ENCODE data around the gene PCBD1. TPM values are rescaled to one million over a fixed set of nuclear protein-coding genes. Genes with fewer than 3 reads are reported as not detected.

Gene PCBD1
- total RNA-seq, 2 donors from 2014 or later = 87.4 to 121 TPM

- no peaks in the 10 kb centered on the region for H3K9me3 ChIP-seq
- H3K36me3 ChIP-seq = no peaks in the 10 kb centered on the region
- H3K27me3 ChIP-seq (replicated peaks; ENCODE audit: insufficient read depth) = no peaks in the 10 kb centered on the region
- no peak for DNase-seq (ENCODE audit: low spot score)
- no peaks in the 10 kb centered on the region for H3K4me1 ChIP-seq (replicated peaks)
- no peak overlapping the region for H3K27ac ChIP-seq
- TF ChIP-seq POLR2AphosphoS5 (IDR thresholded peaks at IDR 0.05) (no peak), POLR2A (IDR thresholded peaks at IDR 0.05) (no peak)
- TF ChIP-seq, protein P1, sequence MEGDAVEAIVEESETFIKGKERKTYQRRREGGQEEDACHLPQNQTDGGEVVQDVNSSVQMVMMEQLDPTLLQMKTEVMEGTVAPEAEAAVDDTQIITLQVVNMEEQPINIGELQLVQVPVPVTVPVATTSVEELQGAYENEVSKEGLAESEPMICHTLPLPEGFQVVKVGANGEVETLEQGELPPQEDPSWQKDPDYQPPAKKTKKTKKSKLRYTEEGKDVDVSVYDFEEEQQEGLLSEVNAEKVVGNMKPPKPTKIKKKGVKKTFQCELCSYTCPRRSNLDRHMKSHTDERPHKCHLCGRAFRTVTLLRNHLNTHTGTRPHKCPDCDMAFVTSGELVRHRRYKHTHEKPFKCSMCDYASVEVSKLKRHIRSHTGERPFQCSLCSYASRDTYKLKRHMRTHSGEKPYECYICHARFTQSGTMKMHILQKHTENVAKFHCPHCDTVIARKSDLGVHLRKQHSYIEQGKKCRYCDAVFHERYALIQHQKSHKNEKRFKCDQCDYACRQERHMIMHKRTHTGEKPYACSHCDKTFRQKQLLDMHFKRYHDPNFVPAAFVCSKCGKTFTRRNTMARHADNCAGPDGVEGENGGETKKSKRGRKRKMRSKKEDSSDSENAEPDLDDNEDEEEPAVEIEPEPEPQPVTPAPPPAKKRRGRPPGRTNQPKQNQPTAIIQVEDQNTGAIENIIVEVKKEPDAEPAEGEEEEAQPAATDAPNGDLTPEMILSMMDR (IDR thresholded peaks at IDR 0.05) = no peak
- intact Hi-C loops (cut with DNase I) = no loop called here
- WGBS = 86% methylated on average over 5 of the region's 5 CpGs
- H3K4me3 ChIP-seq = no peak overlapping the region
Measured at GRCh38 chr10:70917226-70917625, 28.9 kb upstream of the PCBD1 start.

- no peaks in the 10 kb centered on the region for H3K9me3 ChIP-seq
Measured at GRCh38 chr10:70916241-70916640, 27.9 kb upstream of the PCBD1 start.

DNA sequence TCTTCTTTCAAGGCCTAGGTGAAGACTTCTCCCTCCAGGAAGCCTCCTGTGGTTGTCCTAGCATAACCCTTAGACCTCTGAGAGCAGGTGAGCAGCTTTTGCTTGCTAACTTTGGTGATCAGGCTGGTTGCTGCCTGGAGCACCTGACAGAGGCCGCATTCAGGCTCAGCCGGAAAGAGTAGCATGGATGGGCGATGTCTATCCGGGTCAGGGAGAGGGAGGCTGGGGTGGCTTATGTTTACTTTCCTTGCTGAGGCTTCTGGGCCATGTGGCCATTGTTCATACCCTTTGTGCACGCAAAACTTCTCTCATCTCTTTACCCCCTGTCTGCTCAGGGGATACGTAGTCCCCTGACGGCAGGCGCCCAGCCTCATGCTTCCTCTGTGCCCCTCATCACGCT is 27.4 kb upstream of the PCBD1 start:
- Histone ChIP-seq H3K27ac (no peak overlapping the region), H3K27me3 (replicated peaks; ENCODE audit: insufficient read depth) (no peaks in the 10 kb centered on the region), H3K4me3 (no peak overlapping the region), H3K4me1 (replicated peaks) (no peaks in the 10 kb centered on the region), H3K9me3 (no peaks in the 10 kb centered on the region), H3K36me3 (no peaks in the 10 kb centered on the region)
- TF ChIP-seq POLR2AphosphoS5 (IDR thresholded peaks at IDR 0.05) (no peak), POLR2A (IDR thresholded peaks at IDR 0.05) (no peak)
- TF ChIP-seq, protein P1 (IDR thresholded peaks at IDR 0.05) = no peak
- DNase-seq (ENCODE audit: low spot score) = no peak
- intact Hi-C loops (cut with DNase I) = no loop called here
- 91% methylated on average over 9 of the region's 9 CpGs for WGBS

More at GRCh38 chr10:70916241-70916640, 27.9 kb upstream of the PCBD1 start:
- H3K27me3 ChIP-seq (replicated peaks; ENCODE audit: insufficient read depth) = no peaks in the 10 kb centered on the region
- H3K4me1 ChIP-seq (replicated peaks) = no peaks in the 10 kb centered on the region
- DNase-seq (ENCODE audit: low spot score) = no peak
- intact Hi-C loops (cut with DNase I) = no loop called here
- 92% methylated on average over 6 of the region's 6 CpGs for WGBS
- no peak overlapping the region for H3K27ac ChIP-seq
- no peak for TF ChIP-seq POLR2A (IDR thresholded peaks at IDR 0.05)
- no peak for TF ChIP-seq POLR2AphosphoS5 (IDR thresholded peaks at IDR 0.05)
- TF ChIP-seq, protein P1 (IDR thresholded peaks at IDR 0.05) = no peak
- H3K36me3 ChIP-seq = no peaks in the 10 kb centered on the region
- no peak overlapping the region for H3K4me3 ChIP-seq

DNA sequence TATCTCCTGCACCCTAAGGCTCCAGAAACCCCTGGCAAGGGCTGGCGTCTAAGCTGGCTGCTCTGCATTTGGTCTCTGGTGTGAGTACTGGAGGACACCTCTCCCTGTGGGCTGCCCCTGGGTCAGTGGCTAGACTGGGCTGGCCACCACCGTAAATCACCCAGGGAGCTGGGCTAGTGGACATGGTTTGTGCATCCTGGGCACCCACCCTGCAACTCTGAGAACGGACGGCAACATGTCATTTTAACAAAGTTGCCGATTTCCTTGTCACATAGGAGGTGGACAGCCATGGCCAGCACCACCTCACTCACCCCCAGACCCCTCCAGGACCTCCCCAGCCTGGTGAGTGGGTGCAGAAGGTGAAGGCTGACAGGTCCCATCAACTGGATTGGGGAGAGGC is 26.8 kb upstream of the PCBD1 start:
- Histone ChIP-seq H3K27ac (no peak overlapping the region), H3K36me3 (no peaks in the 10 kb centered on the region), H3K4me3 (no peak overlapping the region), H3K9me3 (no peaks in the 10 kb centered on the region), H3K4me1 (replicated peaks) (no peaks in the 10 kb centered on the region), H3K27me3 (replicated peaks; ENCODE audit: insufficient read depth) (no peaks in the 10 kb centered on the region)
- TF ChIP-seq POLR2AphosphoS5 (IDR thresholded peaks at IDR 0.05) (no peak), POLR2A (IDR thresholded peaks at IDR 0.05) (no peak)
- TF ChIP-seq, protein P1 (IDR thresholded peaks at IDR 0.05) = no peak
- intact Hi-C loops (cut with DNase I) = no loop called here
- WGBS = 93% methylated on average over 5 of the region's 5 CpGs
- DNase-seq (ENCODE audit: low spot score) = no peak

- intact Hi-C loops (cut with DNase I) = no loop called here
- Histone ChIP-seq H3K4me3 (no peak overlapping the region), H3K27me3 (replicated peaks; ENCODE audit: insufficient read depth) (no peaks in the 10 kb centered on the region), H3K36me3 (no peaks in the 10 kb centered on the region), H3K9me3 (no peaks in the 10 kb centered on the region), H3K4me1 (replicated peaks) (no peaks in the 10 kb centered on the region), H3K27ac (no peak overlapping the region)
- WGBS = 81% methylated on average over 10 of the region's 10 CpGs
- no peak for DNase-seq (ENCODE audit: low spot score)
- no peak for TF ChIP-seq POLR2A (IDR thresholded peaks at IDR 0.05)
- no peak for TF ChIP-seq POLR2AphosphoS5 (IDR thresholded peaks at IDR 0.05)
- TF ChIP-seq, protein P1 (IDR thresholded peaks at IDR 0.05) = no peak
Measured at GRCh38 chr10:70914316-70914864, 26.0 kb upstream of the PCBD1 start.
